ENCODE data around the gene SPTBN1. TPM values are rescaled to one million over a fixed set of nuclear protein-coding genes. Genes with fewer than 3 reads are reported as not detected.
A peak's percentile ranks its signal among the peaks of the same experiment; 100 is the strongest.

SPTBN1 gene
- total and polyA plus RNA-seq, 3 experiments from 2014 or later: 38.4 to 49.2 (median 38.5) TPM

DNA sequence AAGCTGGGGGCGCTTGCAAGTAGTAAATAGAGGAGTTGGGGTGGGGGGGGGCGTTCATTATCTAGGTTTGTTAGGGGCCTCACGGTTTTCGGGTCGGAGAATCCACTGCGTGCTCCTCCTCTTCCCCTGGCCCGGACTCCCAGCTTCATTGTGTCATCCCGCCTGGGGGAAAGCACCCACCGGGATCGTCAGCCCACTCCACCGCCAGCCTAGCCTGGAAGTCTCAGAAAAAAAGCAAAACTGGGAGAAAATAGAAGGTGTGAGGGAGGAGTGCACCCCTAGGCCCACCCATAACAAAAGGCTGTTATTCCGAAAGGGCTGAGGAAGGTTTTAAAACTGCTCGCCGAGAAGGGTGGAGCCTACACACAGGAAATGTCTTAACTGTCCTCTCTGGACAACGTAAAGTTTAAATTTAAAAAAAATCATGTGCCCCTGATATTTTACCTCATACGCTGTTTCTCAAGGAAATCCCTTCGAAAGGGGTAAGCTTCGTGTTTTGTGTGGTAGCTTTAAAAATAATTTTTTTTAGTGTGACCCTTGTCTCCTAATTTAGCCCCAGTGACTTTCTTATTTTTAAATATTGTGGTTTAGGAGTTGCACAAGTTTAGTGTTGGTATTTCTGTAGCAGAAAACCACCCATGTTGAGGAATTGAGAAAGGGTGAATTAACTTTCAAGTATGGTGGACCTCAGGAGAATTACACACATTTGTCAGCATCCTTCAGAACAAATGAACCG, 104.2 kb downstream of the SPTBN1 start:
- POLR2A ChIA-PET: interaction anchor here (0.6 to 5.8 kb wide), 9 partner anchors 12 to 329 kb away, joined by 3 to 105 read pairs (median 4); no protein-coding TSS in a partner anchor
- no peaks in the 10 kb centered on the region for H3K36me3 ChIP-seq (ENCODE audit: insufficient read depth, low read length)
- Mint-ChIP-seq H3K4me1 (peaks cover 56 to 64% (median 62%) of the 10 kb centered on the region in 3 donors), H3K9me3 (no peaks in the 10 kb centered on the region), H3K36me3 (peaks cover 0 to 40% (median 3%) of the 10 kb centered on the region in 3 donors), H3K27ac (peak overlapping the region; percentile 85 to 99 (median 96)), H3K4me3 (peak overlapping the region; percentile 90 to 100 (median 98)), H3K27me3 (no peaks in the 10 kb centered on the region)
- H3K4me1 ChIP-seq (ENCODE audit: insufficient read depth, low read length): peaks cover 50% of the 10 kb centered on the region
- CTCF ChIA-PET: interaction anchor here (1.3 to 4.3 kb wide), 8 partner anchors 11 to 144 kb away, joined by 3 to 54 read pairs (median 26); no protein-coding TSS in a partner anchor
- no peaks in the 10 kb centered on the region for H3K9me3 ChIP-seq (ENCODE audit: low read length)
- peak overlapping the region; percentile 74 for H3K27ac ChIP-seq (ENCODE audit: low read depth, low read length)
- no peaks in the 10 kb centered on the region for H3K27me3 ChIP-seq (ENCODE audit: insufficient read depth, low read length, poor library complexity, severe bottlenecking)
- peak in 3 of 5 donors; percentile 42 to 63 (median 47) for DNase-seq
- H3K4me3 ChIP-seq (ENCODE audit: low read length): peak overlapping the region; percentile 98

DNA sequence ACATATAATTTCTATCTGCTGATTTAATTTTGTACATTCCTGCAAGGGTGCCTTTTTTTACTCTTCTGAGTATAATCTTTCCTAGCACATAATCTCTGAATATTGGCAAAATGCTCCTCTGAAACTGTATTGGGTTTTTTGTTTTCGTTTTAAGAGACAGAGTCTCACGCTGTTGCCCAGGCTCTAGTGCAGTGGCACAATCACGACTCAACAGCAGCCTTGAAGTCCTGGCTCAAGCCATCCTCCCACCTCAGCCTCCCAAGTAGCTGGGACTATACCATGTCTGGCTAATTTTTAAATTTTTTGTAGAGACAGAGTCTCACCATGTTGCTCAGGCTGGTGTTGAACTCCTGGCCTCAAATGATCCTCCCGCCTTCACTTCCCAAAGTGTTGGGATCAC, 104.9 kb downstream of the SPTBN1 start:
- ChIA-PET POLR2A (interaction anchor here (1.5 to 5.8 kb wide), 2 partner anchors 11 to 64 kb away, joined by 4 to 105 read pairs; no protein-coding TSS in a partner anchor), CTCF (interaction anchor here (1.3 to 4.3 kb wide), 4 partner anchors 10 to 32 kb away, joined by 3 to 54 read pairs (median 16); no protein-coding TSS in a partner anchor)
- H3K27ac ChIP-seq (ENCODE audit: low read depth, low read length): peak overlapping the region; percentile 74
- peaks cover 60 to 71% (median 69%) of the 10 kb centered on the region in 3 donors for H3K4me1 Mint-ChIP-seq
- DNase-seq: no peak
- peaks cover 57% of the 10 kb centered on the region for H3K4me1 ChIP-seq (ENCODE audit: insufficient read depth, low read length)
- peak overlapping the region; percentile 90 to 100 (median 98) for H3K4me3 Mint-ChIP-seq
- H3K9me3 ChIP-seq (ENCODE audit: low read length): no peaks in the 10 kb centered on the region
- peak overlapping the region; percentile 98 for H3K4me3 ChIP-seq (ENCODE audit: low read length)
- peak overlapping the region; percentile 85 to 99 (median 96) for H3K27ac Mint-ChIP-seq
- no peaks in the 10 kb centered on the region for H3K27me3 ChIP-seq (ENCODE audit: insufficient read depth, low read length, poor library complexity, severe bottlenecking)
- no peaks in the 10 kb centered on the region for H3K36me3 ChIP-seq (ENCODE audit: insufficient read depth, low read length)
- peaks cover 3 to 44% (median 3%) of the 10 kb centered on the region in 3 donors for H3K36me3 Mint-ChIP-seq
- H3K27me3 Mint-ChIP-seq: no peaks in the 10 kb centered on the region
- no peaks in the 10 kb centered on the region for H3K9me3 Mint-ChIP-seq

GRCh38 chr2:54564439-54564838, 108.3 kb downstream of the SPTBN1 start:
- H3K4me3 ChIP-seq (ENCODE audit: low read length): no peak overlapping the region

DNA sequence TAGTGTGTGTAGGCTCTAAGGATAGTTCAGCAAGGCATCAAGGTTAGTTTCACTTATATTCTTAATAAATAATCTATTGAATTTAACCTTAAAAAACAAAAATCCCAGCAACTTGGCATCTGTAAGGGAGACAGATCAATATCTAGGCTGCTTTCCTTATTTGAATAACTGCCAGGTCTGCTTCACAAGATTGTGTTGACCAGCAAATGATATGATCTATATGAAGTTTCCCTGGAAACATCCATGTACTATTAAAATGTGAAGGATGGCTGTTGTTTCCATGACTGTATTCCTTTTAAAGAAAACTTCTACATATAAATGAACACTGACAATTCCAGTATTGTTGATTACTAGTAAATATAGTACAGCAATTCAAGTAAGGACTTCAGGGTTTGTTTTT, 109.4 kb downstream of the SPTBN1 start:
- no peak overlapping the region for H3K4me3 ChIP-seq (ENCODE audit: low read length)
- Mint-ChIP-seq H3K4me1 (peaks cover 83 to 97% (median 94%) of the 10 kb centered on the region in 3 donors), H3K27ac (peak overlapping the region in 6 of 8 donors; percentile 18 to 96 (median 58)), H3K9me3 (no peaks in the 10 kb centered on the region), H3K36me3 (peaks cover 0 to 26% (median 6%) of the 10 kb centered on the region in 3 donors), H3K27me3 (no peaks in the 10 kb centered on the region), H3K4me3 (peak overlapping the region in 2 of 7 donors; percentile 1 to 63)
- peaks cover 85% of the 10 kb centered on the region for H3K4me1 ChIP-seq (ENCODE audit: insufficient read depth, low read length)
- no peaks in the 10 kb centered on the region for H3K27me3 ChIP-seq (ENCODE audit: insufficient read depth, low read length, poor library complexity, severe bottlenecking)
- ChIA-PET POLR2A (no interaction called here), CTCF (no interaction called here)
- no peaks in the 10 kb centered on the region for H3K9me3 ChIP-seq (ENCODE audit: low read length)
- H3K36me3 ChIP-seq (ENCODE audit: insufficient read depth, low read length): no peaks in the 10 kb centered on the region
- no peak for DNase-seq
- no peak overlapping the region for H3K27ac ChIP-seq (ENCODE audit: low read depth, low read length)

More at GRCh38 chr2:54564439-54564838, 108.3 kb downstream of the SPTBN1 start:
- H3K4me3 Mint-ChIP-seq: peak overlapping the region in 3 of 7 donors; percentile 19 to 63 (median 47)
- peaks cover 77 to 88% (median 85%) of the 10 kb centered on the region in 3 donors for H3K4me1 Mint-ChIP-seq
- no peaks in the 10 kb centered on the region for H3K27me3 Mint-ChIP-seq
- no peaks in the 10 kb centered on the region for H3K36me3 ChIP-seq (ENCODE audit: insufficient read depth, low read length)
- H3K27me3 ChIP-seq (ENCODE audit: insufficient read depth, low read length, poor library complexity, severe bottlenecking): no peaks in the 10 kb centered on the region
- ChIA-PET POLR2A (no interaction called here), CTCF (no interaction called here)
- H3K9me3 ChIP-seq (ENCODE audit: low read length): no peaks in the 10 kb centered on the region
- peak overlapping the region in 6 of 8 donors; percentile 18 to 96 (median 42) for H3K27ac Mint-ChIP-seq
- H3K9me3 Mint-ChIP-seq: no peaks in the 10 kb centered on the region
- DNase-seq: no peak
- H3K36me3 Mint-ChIP-seq: peaks cover 3 to 36% (median 6%) of the 10 kb centered on the region in 3 donors
- no peak overlapping the region for H3K27ac ChIP-seq (ENCODE audit: low read depth, low read length)
- peaks cover 74% of the 10 kb centered on the region for H3K4me1 ChIP-seq (ENCODE audit: insufficient read depth, low read length)

- no peak for DNase-seq
- Histone ChIP-seq H3K4me3 (ENCODE audit: low read length) (no peak overlapping the region), H3K9me3 (ENCODE audit: low read length) (no peaks in the 10 kb centered on the region), H3K27ac (ENCODE audit: low read depth, low read length) (no peak overlapping the region), H3K4me1 (ENCODE audit: insufficient read depth, low read length) (peaks cover 88% of the 10 kb centered on the region), H3K36me3 (ENCODE audit: insufficient read depth, low read length) (no peaks in the 10 kb centered on the region), H3K27me3 (ENCODE audit: insufficient read depth, low read length, poor library complexity, severe bottlenecking) (no peaks in the 10 kb centered on the region)
- H3K27me3 Mint-ChIP-seq: no peaks in the 10 kb centered on the region
- no peaks in the 10 kb centered on the region for H3K9me3 Mint-ChIP-seq
- CTCF ChIA-PET: no interaction called here
- H3K27ac Mint-ChIP-seq: peak overlapping the region in 6 of 8 donors; percentile 48 to 95 (median 78)
- H3K4me1 Mint-ChIP-seq: peaks cover 84 to 97% (median 94%) of the 10 kb centered on the region in 3 donors
- POLR2A ChIA-PET: no interaction called here
- peak overlapping the region in 5 of 7 donors; percentile 25 to 60 (median 36) for H3K4me3 Mint-ChIP-seq
- H3K36me3 Mint-ChIP-seq: peaks cover 0 to 24% (median 6%) of the 10 kb centered on the region in 3 donors
These were observed 110.8 kb downstream of the SPTBN1 start for GRCh38 chr2:54566896-54567295.

DNA sequence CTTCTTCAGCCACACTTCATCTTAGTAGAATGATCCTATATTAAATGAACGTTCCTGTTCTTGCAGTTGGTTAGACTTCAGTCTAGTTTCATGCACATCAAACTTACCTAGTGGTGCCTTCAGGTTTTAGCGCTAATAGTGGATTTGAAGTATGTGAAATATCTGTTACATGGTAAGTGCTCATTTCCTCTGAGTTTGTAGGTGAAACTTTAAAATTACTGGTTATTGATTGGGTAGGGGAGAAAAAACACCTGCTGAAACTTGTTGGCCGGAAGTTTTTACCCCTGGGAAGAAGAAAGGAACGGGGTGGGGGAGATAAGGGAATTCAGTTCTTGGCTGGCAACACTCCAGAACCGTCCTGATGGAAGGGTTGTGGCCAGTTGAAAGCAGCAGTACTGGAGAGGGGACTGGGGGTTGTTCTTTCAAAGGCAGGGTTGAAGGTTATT, 112.8 kb downstream of the SPTBN1 start:
- Mint-ChIP-seq H3K27ac (peak overlapping the region; percentile 86 to 100 (median 98)), H3K9me3 (no peaks in the 10 kb centered on the region), H3K27me3 (no peaks in the 10 kb centered on the region), H3K4me1 (peaks cover 88 to 97% (median 96%) of the 10 kb centered on the region in 3 donors), H3K36me3 (peaks cover 0 to 23% (median 7%) of the 10 kb centered on the region in 3 donors), H3K4me3 (peak overlapping the region; percentile 69 to 91 (median 83))
- ChIA-PET POLR2A (interaction anchor here (0.6 to 8.4 kb wide), 3 partner anchors 9 to 111 kb away, joined by 3 to 105 read pairs (median 3); no protein-coding TSS in a partner anchor), CTCF (interaction anchor here (0.9 to 5.1 kb wide), 2 partner anchors 9 to 11 kb away, joined by 3 to 54 read pairs; no protein-coding TSS in a partner anchor)
- DNase-seq: no peak
- no peaks in the 10 kb centered on the region for H3K36me3 ChIP-seq (ENCODE audit: insufficient read depth, low read length)
- H3K9me3 ChIP-seq (ENCODE audit: low read length): no peaks in the 10 kb centered on the region
- H3K4me3 ChIP-seq (ENCODE audit: low read length): peak overlapping the region; percentile 50
- H3K4me1 ChIP-seq (ENCODE audit: insufficient read depth, low read length): peaks cover 93% of the 10 kb centered on the region
- H3K27ac ChIP-seq (ENCODE audit: low read depth, low read length): peak overlapping the region; percentile 84
- H3K27me3 ChIP-seq (ENCODE audit: insufficient read depth, low read length, poor library complexity, severe bottlenecking): no peaks in the 10 kb centered on the region

DNA sequence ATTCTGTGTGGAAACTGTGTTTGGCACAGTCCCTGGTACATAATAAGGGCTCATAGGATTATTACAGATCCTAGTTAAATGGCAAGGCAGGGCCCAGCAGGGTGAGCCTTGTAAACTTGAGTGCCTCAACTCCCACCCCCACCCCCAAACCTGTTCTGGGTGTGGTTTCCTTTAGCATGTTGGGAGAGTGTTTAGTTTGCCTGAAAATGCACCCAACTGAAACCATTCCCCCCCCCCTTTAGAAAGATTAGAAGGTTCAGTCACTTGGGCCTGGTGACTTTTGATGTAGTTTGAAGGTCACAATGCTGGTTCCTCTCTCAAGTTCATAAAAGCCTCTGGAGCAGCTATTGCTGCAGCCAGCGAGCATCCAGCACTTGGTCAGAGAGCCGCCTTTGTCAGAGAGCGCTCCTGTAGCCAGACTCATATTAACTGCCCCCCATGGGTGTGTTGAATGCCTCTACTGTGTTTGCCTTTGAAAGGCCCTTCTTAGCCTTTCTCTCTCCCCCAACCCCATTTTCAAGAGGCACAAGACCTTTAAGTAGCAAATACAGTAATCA, 113.7 kb downstream of the SPTBN1 start:
- peak overlapping the region; percentile 69 to 91 (median 83) for H3K4me3 Mint-ChIP-seq
- H3K36me3 Mint-ChIP-seq: peaks cover 0 to 16% (median 7%) of the 10 kb centered on the region in 3 donors
- H3K27me3 Mint-ChIP-seq: no peaks in the 10 kb centered on the region
- POLR2A ChIA-PET: interaction anchor here (1.1 to 8.4 kb wide), 2 partner anchors 9 kb away, joined by 3 to 105 read pairs; no protein-coding TSS in a partner anchor
- H3K27ac Mint-ChIP-seq: peak overlapping the region; percentile 86 to 100 (median 98)
- peaks cover 88 to 97% (median 96%) of the 10 kb centered on the region in 3 donors for H3K4me1 Mint-ChIP-seq
- H3K27me3 ChIP-seq (ENCODE audit: insufficient read depth, low read length, poor library complexity, severe bottlenecking): no peaks in the 10 kb centered on the region
- no peaks in the 10 kb centered on the region for H3K36me3 ChIP-seq (ENCODE audit: insufficient read depth, low read length)
- no peaks in the 10 kb centered on the region for H3K9me3 ChIP-seq (ENCODE audit: low read length)
- peak overlapping the region; percentile 72 for H3K4me3 ChIP-seq (ENCODE audit: low read length)
- DNase-seq: peak in 1 of 5 donors; percentile 48
- H3K9me3 Mint-ChIP-seq: no peaks in the 10 kb centered on the region
- CTCF ChIA-PET: interaction anchor here (0.9 to 5.1 kb wide), 2 partner anchors 10 kb away, joined by 3 to 54 read pairs; no protein-coding TSS in a partner anchor
- H3K4me1 ChIP-seq (ENCODE audit: insufficient read depth, low read length): peaks cover 93% of the 10 kb centered on the region
- H3K27ac ChIP-seq (ENCODE audit: low read depth, low read length): peak overlapping the region; percentile 84
